ENCODE measurements around the gene SLC4A4.

The SLC4A4 gene

DNA sequence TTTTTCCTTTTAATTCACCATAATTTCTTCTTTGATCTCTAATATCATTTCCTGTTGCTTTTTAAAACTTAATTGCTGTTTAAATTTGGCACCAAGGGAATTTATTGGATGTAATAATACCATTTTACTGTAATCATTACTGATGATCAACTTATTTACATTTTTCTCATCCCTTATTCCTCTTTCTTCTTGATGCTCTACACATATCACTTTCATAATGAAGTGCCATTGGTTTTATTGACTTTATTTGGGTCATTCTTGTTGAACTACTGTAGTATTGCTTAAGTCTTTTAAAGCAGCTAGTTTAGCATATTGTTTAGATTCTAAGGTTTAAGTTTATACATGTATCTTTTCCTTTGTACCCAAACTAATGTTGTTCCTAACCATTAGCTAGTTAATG, 130.7 kb downstream of the SLC4A4 start:
- no peak for DNase-seq (ENCODE audit: low read depth, low spot score)

DNA sequence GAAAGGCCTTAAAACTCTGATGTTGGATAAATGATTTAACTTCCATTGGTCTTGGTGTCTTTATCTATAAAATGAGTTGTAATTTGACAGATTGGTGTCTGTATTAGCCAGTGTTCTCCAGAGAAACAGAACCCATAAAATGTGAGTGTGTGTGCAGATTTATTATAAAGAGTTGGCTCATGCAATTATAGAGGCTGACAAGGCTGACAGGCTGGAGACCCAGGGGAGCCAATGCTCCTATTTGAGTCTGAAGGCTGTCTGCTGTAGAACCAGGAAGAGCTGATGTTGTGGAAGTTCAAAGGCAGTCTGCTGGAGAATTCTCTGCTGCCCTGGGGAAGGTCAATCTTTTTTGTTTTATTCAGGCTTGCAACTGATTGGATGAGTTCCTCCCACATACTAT, 131.7 kb downstream of the SLC4A4 start:
- no peak for DNase-seq (ENCODE audit: low read depth, low spot score)

DNA sequence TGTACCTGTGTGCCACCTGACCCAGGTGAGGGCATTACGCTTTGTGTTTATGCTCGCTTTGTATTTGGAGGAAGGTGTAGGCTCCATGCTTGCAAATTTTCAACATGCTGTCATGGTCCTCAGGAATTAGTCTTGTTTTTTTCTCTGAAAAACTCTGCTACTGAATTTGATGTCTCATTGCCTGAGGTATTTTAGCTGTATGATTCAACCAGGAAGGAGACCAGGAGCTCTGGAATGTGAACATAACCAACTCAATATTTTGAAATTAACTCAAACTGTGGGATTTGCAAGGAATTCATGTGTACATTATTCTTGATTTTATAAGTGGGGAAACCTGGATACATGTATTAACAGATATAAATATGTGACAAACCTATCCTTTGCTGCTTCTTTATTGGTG, 134.1 kb downstream of the SLC4A4 start:
- DNase-seq (ENCODE audit: low read depth, low spot score): no peak

DNA sequence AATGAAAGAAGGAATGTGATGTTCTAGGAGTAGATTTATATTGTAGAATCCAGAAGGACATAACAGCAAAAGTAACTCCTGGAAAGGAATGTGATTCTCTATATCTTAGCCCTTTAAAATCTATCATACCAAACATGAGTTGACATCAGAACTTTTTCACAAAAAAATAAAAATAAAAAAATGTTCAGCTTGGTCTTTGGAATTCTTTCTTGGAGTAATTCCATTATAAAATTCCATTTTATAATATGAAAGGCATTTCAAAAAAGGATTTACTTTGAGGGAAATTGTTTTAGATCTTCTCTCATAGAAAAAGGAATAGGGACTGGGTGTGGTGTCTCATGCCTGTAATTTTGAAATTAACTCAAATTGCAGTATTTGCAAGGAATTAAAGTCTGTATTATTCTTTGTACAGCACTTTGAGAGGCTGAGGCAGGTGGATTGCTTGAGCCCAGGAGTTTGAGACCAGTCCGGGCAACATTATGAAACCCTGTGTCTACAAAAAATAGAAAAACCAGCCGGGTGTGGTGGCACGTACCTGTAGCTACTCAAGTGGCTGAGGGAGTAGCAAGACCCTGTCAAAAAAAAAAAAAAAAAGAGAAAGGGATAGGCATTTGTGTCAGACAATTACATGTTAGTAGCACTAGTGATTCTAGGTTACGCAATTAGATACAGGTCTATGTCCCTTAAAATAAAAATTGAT, 134.9 kb downstream of the SLC4A4 start:
- DNase-seq (ENCODE audit: low read depth, low spot score): no peak

DNA sequence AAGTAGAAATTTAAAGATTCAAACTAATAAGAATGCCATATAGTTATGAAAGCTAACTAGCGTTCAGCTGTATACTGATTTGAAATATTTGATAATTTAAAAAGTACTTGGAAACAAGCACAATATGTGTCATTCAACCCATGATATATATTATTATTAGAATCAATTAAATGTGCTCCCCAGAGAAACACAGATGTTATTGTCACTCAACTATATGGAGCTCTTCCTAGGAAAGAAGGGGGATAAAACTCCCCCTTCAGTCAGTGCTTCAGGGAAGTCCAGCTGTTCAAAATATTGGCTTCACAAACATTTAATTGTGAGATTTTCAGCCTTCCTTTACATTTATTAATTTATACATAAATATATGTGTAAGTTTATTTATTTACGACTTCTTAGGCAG, 135.9 kb downstream of the SLC4A4 start:
- no peak for DNase-seq (ENCODE audit: low read depth, low spot score)

DNA sequence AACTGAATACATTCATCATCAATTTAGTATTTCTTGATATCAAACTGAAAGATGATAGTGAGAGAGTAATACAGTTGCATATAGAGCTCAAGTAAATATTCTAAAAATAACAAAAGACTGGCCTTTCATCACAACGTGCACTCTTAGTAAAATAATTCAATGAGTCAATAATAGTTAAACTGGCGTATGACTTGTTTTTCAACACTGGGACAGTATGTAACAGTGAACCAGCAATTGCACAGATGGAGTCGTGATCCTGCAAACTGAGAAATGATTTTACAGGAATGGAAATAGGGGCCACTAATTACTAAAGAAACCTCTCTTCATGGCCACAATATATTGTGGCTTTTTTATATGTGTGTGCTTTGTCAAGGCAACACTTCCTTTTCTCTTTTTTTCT, 137.4 kb downstream of the SLC4A4 start:
- no peak for DNase-seq (ENCODE audit: low read depth, low spot score)

DNA sequence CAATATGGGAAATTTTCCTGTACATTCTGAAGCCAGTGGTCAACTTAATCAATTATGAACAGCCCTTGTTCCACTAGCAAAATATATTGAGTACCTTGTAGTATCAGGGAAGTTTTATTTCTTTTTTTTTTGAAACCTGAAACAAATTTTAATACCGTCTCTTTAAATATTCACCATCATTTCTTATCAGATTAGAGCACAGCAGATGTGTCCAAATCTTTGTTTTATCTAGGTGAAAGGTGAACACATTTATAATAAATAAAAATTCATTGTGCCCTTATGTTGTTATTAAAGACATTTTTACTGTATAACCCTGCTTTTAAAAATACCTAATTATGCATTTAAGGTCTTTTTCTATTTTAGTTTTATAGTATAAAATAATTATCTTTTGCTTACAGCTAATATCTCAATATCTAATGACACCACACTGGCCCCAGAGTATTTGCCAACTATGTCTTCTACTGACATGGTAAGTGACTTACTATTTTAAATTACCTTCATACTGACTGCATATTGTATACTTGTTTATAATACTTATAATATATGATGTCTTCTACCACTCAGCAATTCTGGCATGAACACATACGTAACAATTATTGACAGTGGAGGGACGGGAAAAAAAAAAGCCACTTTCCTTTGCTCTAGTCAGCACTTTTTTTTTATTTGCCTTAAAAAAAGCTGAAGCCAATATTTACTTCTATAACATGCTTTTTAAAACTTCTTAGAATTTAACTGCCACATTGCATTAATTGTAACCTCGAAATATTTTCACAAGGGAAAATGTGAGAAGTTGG, 147.9 kb downstream of the SLC4A4 start:
- DNase-seq (ENCODE audit: low read depth, low spot score): no peak

DNA sequence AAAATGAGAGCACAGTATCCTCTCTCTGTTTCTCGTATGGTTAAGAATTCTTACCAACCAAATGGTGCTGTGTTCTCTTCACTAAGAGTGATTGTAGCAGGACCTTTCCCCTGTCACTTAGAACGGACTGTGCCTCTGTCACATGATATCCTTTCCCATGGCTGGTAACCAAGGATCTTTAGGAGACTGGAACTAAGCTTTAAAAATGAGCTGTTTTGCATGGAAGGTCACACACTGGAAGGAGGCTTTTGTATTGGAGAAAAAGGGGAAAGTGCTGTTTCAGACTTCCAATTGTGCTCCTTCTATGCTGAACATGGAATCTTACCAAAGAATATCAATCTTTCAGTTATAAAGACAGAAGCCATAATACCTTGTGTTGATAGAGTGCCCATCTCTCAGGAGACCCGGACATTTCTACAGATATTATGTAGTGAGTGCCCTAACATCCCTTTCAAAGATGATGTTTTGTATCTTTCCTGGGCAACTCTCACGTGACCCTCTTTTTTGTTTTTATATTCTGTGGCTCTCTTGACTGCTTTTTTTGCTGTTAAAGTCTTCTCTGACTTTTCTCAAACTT, 148.6 kb downstream of the SLC4A4 start:
- DNase-seq (ENCODE audit: low read depth, low spot score): no peak

DNA sequence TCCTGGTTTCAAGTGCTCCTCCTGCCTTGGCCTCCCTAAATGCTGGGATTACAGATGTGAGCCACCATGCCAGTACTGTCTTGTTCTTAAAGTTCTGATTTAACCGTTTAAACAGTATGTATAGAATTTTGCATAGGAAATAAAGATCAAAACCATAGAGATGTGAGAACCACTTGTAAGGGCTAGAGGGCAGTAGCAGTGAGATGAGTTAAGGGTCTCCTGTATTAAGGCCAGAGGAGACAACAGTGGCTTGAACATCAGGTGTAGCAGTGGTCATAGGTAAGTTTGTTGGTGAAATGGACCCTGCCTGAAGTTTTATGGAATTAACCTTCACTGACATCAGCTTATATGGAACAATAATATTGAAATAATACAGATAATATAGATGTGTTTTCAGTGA, 155.7 kb downstream of the SLC4A4 start:
- no peak for DNase-seq (ENCODE audit: low read depth, low spot score)

DNA sequence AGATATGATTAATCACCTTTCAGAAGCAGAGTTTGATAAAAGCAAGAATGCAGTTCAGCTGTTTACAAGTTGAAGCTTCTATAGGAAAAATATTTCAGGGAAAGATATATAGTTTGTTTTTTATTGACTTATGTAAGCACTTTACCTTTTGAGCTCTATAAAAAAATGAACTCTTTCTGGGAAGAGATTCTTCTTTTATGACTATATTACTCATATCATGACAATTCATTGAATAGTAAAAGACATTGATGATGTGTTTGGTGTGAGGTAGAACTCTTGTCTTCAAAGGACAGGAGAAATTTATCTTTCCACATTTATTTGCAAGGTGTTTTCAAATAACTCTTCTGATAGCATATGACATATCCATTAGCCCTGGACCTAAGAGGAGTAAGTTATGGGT, 156.6 kb downstream of the SLC4A4 start:
- no peak for DNase-seq (ENCODE audit: low read depth, low spot score)

DNA sequence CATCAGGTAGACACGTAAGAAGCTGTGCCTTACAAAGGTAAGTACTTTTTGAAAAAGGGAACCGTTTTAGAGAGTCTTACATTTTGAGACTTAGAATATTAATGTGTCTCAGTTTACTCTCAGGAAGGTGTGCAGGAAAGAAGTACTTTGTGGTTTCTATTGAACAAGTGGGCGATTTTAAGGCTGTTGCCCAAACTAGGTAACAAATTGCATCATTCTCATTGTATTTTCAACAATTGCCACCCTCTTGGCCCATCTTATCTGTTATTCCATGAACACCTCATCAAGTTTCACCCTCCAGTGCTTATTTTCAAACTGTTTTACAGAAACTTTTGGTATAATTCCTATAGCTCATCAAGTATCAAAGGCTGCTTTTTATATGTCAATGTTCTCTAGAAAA, 158.3 kb downstream of the SLC4A4 start:
- no peak for DNase-seq (ENCODE audit: low read depth, low spot score)

DNA sequence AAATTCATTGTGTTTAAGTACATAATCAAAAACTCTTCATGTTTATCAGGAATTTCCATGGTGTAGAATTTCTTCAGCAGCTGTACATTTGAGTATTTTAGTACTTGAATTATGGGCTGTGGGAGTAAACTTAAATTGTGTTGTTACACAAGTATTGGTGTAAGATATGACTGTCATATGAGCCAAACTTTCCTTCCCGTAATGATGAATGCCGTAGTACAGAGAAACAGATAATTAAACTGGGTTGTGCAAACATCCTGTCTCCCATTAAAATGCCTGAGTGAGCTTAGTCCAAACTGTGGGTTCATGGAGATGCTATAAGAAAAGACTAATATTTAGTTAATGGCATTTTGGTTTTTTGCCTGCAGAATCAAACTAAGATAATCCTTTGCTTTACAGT, 159.2 kb downstream of the SLC4A4 start:
- no peak for DNase-seq (ENCODE audit: low read depth, low spot score)

DNA sequence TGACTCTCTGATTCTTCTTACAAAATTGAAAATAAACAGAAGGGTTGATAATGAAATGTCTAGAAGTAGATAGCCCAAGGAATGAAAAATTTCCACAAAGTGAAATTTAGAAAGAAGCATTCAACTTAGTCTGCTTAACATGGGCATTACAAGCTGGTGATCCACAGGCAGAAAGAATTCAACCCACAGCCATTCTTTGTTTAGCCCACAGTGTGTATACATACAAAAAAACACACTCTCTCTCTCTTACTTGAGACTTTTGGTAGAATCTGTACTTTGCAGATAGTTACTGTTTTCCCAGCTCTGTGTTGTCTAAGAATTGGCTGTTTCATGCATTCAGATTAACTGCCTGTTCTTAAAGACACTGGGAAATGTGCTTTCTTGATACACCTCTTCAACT, 159.8 kb downstream of the SLC4A4 start:
- no peak for DNase-seq (ENCODE audit: low read depth, low spot score)

DNA sequence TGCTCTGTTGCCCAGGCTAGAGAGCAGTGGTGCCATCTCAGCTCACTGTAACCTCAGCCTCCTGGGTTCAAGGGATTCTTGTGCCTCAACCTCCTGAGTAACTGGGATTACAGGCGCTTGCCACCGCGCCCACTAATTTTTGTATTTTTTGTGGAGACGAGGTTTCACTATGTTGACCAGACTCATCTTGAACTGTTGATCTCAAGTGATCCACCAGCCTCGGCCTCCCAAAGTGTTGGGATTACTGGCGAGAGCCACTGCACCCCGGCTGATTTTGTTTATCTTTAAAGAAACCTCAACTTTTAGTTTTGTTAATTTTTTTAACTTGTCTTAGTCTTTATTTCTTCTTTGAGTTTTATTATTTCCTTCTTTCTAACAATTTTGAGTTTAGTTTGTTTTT, 163.2 kb downstream of the SLC4A4 start:
- no peak for DNase-seq (ENCODE audit: low read depth, low spot score)

DNA sequence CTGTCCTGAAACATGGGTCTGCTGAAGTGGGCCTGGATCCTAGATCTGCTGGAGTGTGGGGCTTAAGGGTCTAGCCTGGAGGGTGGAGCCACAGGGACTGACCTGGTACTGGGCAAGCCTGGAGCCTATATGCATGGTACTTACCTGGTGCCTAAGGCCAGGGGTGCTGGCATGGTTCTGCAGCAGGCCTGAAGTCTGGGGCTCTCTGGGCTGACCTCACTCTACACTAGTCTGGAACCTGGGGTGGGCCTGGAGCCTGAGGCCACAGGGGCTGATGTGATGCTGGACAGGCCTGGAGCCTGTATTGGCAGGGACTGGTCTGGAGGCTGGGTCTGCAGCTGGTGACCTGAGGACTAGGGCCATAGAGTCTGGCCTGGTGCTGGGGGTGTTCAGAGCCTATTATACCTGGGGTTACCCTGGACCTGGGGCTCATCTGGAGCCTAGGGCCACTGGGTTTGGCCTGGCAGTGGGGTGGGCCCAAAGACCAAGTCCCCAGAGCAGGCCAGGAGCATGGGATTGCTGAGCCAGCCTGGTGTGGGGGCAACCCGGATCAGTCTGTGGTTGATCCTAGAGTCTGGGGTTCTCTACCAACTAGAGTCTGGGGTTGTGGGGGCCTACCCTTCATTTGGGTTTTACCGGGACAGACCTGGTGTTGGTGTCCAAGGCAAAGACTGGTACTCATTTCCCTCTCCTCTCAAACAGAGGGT, 179.6 kb downstream of the SLC4A4 start:
- DNase-seq (ENCODE audit: low read depth, low spot score): no peak

DNA sequence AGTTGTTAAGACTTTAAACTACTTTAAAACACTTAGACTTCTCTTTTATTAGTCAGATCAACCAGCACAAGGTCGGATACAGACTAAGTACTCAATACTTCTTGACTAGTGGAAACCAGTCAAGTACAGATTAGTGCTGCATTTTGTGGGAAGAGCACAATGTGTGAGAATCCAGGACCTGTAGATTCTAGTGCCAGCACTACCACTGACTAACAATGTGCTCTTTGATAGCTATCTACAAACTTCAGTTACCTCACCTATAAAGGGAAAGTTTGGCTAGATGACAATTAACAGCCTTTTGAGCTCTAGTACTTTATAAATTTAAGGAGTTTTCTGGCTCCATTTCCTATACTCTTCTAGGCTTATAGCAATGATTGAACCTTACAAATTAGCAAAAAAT, 181.5 kb downstream of the SLC4A4 start:
- DNase-seq (ENCODE audit: low read depth, low spot score): no peak

DNA sequence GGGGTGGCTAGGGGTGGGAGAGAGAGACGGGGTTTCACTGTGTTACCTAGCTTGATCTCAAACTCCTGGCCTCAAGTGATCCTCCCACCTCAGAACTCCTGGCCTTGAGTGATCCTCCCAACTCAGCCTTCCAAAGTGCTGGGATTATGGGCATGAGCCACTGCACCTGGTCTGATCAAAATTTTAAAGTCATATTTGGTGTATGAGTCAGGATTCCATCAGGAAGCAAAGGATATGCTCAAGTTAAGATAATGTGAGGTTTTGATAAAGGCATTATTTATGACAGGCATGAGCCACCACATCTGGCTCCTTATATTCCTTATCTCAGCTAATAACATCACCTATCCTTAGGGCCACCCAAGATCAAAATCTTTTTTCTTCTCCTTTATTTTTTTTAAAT, 182.0 kb downstream of the SLC4A4 start:
- DNase-seq (ENCODE audit: low read depth, low spot score): no peak

DNA sequence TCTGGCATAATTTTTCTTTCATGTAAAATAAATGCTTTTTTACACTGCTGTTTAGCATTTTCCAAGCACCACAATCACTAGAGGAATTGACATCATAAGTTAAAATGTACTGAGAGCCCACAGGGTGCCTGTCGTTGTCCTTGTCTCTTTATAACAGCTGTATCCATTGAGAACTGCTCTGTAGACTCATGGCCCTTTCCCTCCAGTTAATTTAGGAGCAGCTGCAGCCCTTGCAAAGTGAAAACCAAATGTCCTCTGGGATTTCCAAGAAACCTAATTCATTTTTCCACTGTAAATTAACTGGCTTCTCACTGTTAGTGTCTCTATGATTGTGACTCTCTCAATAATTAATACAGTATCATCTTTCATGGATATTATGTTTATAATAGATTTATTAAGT, 185.9 kb downstream of the SLC4A4 start:
- no peak for DNase-seq (ENCODE audit: low read depth, low spot score)

DNA sequence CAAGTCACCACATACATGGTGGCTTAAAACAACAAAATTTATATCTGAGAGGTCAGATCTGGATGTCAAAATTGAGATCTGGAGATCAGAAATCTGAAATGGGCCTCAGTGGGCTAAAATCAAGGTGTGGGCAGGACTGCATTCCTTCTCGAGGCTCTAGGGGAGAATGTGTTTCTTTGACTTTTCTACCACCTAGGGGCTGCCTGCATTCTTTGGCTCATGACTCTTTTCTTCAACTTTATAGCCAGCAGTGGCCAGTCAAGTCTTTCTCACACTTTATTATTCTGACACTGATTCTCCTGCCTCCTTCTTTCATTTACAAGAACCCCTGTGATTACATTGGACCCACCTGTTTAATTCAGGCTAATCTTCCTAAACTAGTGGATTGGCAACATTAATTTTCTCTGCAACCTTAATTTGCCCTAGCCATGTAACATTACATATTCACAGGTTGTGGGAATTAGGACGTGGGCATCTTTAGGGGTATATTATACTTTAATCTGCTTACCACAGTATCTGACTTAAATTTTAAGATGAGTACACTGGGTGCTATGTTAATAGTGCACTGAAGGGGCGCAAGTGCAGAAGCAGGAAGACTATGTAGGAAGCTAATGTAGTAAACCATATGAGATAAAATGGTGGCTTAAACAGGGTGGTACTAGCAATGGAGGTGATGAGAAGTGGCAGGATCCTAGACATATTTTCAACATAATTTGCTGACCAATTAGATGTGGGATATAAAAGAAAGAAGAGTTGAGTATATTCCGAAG, 188.0 kb downstream of the SLC4A4 start:
- no peak for DNase-seq (ENCODE audit: low read depth, low spot score)

DNA sequence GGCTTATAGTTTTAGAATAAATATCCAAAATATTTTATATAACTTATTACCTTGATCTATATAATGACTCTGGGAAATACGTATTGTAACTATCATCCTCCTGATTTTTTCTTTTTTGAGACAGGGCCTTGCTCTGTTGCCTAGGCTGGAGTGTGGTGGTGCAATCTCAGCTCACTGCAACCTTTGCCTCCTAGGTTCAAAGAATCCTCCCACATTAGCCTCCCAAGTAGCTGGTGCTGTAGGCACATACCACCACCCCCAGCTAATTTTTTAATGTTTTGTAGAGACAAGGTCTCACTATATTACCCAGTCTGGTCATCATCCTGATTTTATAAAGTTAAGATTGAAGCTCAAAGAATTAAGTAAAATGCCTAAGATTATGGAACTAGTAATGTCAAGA, 193.6 kb downstream of the SLC4A4 start:
- no peak for DNase-seq (ENCODE audit: low read depth, low spot score)

DNA sequence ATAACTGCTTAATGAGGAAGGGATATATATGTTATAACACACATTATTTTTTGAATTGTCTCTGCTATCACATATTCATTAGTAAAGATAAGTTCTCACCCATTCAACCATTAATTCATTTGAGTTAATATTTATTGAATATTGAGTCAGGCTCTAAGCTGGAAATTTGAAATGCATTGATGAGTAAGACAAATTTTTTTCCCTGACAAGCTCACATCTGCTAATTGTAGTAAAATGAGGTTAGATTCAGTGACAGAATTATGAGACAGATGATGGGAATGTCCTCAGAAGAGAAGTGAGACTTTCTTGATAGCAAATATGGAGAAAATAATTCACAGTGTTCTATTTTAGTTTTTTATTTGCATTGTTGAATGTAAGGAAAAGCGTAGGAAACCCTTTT, 194.3 kb downstream of the SLC4A4 start:
- no peak for DNase-seq (ENCODE audit: low read depth, low spot score)

Measured in smooth muscle cell of the brain vasculature (primary cell).